Superior temporal gyrus (tissue), 1 donor: ENCODE data around the gene LRRN4.

ENCODE experiments used
- DNase-seq: peaks from one replicate; pipeline ENCODE4 v3.0.0-alpha.2; 2016; ENCODE audit errors: extremely low spot score

The LRRN4 gene

GRCh38 chr20:6030453-6031080, 23.3 kb downstream of the LRRN4 start:
- DNase-seq: no peak

- no peak for DNase-seq
Measured at GRCh38 chr20:6029538-6029937, 24.3 kb downstream of the LRRN4 start.

GRCh38 chr20:6028818-6029217, 25.0 kb downstream of the LRRN4 start:
- DNase-seq: no peak

GRCh38 chr20:6026051-6026450, 27.8 kb downstream of the LRRN4 start:
- no peak for DNase-seq

DNA sequence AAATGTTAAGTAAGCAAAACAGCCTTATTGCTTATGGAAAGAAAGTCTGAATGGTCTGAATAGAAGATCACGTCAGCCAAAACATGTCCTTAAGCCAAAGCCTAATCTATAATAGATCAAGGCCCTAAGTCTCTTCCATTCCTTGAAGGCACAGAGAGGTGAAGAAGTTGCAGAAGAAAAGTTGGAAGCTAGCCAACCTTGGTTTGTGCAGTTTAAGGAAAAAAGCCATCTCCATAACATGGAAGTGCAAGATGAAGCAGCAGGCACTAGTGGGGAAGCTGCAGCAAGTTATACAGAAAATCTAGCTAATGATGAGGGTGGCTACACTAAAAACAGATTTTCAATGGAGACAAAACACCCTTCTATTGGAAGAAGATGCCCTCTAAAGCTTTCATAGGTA, 29.1 kb downstream of the LRRN4 start:
- no peak for DNase-seq

- DNase-seq: no peak
Measured at GRCh38 chr20:6017880-6018279, 36.0 kb downstream of the LRRN4 start.

- DNase-seq: no peak
Measured at GRCh38 chr20:6017467-6017866, 36.4 kb downstream of the LRRN4 start.

DNA sequence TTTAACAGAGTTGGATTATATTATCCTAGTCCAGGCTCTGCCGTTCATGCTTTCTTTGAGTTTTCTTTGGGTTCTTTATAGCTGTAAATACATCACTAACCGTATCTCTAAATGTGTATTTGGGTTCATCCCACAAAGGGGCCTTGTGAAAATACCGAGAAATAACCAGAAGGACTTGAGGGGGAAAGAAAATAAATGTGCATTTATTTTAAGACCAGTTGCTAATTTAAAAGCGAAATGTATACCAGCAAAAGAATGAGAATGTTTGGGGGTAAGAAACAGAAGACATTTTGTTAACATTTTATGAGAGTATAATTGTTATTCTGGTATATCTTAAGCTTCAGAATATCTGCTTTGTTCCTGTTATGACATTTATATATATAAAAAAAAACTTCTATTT, 38.9 kb downstream of the LRRN4 start:
- DNase-seq: no peak

GRCh38 chr20:6014017-6014416, 39.8 kb downstream of the LRRN4 start:
- DNase-seq: no peak

DNA sequence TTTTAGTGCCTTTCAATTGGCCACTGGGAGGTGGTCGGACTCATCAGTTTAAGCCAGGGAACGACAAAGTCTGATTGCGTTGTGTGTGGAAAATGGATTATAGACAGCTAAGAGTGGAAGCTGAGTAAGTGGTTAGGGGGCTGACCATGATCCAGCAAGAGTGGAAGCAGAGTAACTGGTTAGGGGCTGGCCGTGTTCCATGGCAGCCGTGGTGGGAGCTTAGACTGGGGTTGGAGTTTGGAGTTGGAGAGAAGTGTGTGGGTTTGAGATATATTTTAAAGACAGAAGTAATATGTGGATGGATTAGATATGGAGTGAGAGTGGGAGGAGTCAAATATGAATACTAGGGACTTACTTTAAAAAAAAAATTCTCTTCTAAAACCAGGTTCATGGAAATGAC, 41.7 kb downstream of the LRRN4 start:
- DNase-seq: no peak

- DNase-seq: peak; percentile 80
Measured at GRCh38 chr20:6008254-6008653, 45.6 kb downstream of the LRRN4 start.

GRCh38 chr20:6007529-6008103, 46.2 kb downstream of the LRRN4 start:
- DNase-seq: no peak

- DNase-seq: no peak
Measured at GRCh38 chr20:6007094-6007528, 46.7 kb downstream of the LRRN4 start.

- no peak for DNase-seq
Measured at GRCh38 chr20:6006603-6006949, 47.3 kb downstream of the LRRN4 start.

- no peak for DNase-seq
Measured at GRCh38 chr20:6000871-6001270, 53.0 kb downstream of the LRRN4 start.

DNA sequence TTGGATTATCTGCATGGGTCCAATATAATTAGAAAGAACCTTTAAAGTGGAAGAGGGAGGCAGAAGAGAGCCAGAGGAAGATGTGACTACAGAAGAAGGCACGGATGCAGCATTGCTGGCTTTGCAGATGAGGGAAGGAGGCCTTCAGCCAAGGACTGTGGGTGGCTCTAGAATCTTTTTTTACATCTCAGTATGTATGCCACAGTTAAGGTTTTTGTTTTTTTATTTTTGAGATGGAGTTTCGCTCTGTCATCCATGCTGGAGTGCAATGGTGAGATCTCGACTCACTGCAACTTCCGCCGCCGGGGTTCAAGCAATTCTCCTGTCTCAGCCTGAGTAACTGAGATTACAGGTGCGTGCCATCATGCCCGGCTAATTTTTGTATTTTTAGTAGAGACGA, 54.1 kb downstream of the LRRN4 start:
- peak; percentile 33 for DNase-seq

GRCh38 chr20:5996765-5997164, 57.1 kb downstream of the LRRN4 start:
- DNase-seq: no peak

DNA sequence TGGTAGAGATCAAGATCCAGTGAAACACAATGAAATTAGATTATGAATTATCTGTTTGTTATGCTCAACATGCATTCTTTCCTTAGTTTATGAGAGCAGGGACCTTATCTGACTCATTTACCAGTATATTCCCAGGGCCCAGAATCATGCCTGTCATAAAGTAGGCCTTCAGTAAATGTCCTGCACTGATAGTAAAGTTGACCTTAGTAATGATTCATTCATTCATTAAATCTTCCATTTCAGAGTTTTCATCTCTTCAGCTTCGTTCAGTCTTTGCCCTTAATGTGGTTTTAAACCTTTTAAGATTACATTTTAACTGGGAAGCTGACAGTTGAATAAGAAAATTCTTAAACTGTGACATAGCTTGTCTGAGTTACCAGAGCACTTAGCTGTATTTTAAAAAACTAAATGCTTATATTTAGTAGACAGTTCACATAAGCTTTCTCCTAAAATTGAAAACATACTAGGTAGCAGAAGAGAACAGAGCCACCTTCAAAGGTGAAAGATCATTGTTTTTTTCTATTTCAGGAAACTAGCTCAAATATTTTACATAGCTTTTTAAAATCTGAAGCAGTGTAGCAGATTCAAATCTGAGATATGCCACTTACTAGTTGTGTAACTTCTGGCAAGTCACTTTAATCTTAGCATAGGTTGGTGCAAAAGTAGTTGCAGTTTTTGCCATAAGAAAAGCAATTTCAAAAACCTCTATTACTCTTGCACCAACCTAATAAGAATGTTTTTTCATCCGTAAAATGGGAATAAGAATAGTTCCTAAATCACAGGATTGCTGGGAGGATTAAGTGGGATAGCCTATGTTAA, 62.0 kb downstream of the LRRN4 start:
- no peak for DNase-seq

DNA sequence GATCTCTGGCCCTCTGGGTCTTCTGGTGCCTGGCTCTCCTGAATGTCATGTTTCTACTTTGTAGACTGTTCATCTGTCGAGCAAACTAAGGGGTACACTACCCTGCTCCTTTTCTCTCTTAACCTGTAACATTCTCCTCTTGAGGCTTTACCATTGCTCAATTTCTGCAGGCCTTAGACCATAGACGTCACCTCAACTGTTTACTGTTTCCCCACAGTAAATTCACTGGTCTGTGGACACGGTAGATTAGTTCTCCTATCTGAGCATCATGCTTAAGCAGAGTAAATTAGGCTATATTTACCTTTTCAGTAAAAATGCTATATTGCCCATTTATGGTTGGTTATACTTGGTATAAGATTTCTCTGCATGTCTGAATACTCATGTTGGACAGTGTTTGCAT, 62.9 kb downstream of the LRRN4 start:
- no peak for DNase-seq
